GM04504 (cell line): Measurements from ENCODE around the gene ST8SIA6.

Source experiments
- DNase-seq: peaks from one replicate; pipeline ENCODE4 v3.0.0-alpha.2; 2012; ENCODE audit warnings: low read depth

Gene ST8SIA6

DNA sequence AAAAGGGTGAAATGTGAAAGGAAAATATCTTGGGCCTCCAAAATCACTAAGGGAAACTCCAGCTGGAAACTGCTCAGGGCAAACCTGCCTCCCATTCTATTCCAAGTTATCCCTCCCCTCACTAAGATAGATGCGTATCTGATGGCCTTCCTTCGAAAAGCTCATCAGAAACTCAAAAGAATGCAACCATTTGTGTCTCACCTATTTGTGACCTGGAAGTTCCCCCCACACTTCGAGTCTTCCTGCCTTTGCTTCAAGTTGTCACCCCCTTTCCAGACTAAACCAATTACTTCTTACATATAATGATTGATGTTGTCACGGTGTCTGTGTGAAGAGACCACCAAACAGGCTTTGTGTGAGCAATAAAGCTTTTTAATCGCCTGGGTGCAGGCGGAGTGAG, 69.3 kb downstream of the ST8SIA6 start:
- no peak for DNase-seq

GRCh38 chr10:17383801-17384555, 70.4 kb downstream of the ST8SIA6 start:
- DNase-seq = no peak

GRCh38 chr10:17381502-17382142, 72.8 kb downstream of the ST8SIA6 start:
- no peak for DNase-seq

DNA sequence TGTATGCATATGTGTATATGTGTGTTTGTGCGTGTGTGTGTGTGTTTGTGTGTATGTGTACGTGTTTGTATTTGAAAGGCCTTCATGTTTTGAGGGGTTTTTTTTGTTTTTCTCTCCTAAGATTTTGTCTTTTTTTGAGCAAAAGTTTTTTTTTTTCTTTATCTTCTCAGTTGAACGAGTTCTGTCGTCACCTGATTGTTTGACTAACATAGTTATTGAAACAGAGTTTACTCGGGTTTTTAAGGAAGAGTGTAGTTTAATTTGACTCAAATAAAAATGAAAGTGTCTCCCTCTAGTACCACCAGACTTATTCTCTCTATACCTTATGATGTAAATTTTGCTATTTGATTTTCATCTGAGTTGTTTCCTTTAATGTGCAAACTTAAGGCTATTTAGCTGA, 73.5 kb downstream of the ST8SIA6 start:
- DNase-seq = no peak

- no peak for DNase-seq
Measured at GRCh38 chr10:17380016-17380415, 74.4 kb downstream of the ST8SIA6 start.

GRCh38 chr10:17379151-17379690, 75.2 kb downstream of the ST8SIA6 start:
- DNase-seq = no peak

GRCh38 chr10:17375936-17376584, 78.3 kb downstream of the ST8SIA6 start:
- DNase-seq = no peak

- DNase-seq = no peak
Measured at GRCh38 chr10:17368708-17369272, 85.6 kb downstream of the ST8SIA6 start.

- no peak for DNase-seq
Measured at GRCh38 chr10:17366705-17367104, 87.7 kb downstream of the ST8SIA6 start.

GRCh38 chr10:17365402-17365801, 89.0 kb downstream of the ST8SIA6 start:
- DNase-seq = no peak

- no peak for DNase-seq
Measured at GRCh38 chr10:17358461-17358860, 95.9 kb downstream of the ST8SIA6 start.

GRCh38 chr10:17357781-17358180, 96.6 kb downstream of the ST8SIA6 start:
- no peak for DNase-seq

GRCh38 chr10:17356820-17357219, 97.6 kb downstream of the ST8SIA6 start:
- DNase-seq = no peak

DNA sequence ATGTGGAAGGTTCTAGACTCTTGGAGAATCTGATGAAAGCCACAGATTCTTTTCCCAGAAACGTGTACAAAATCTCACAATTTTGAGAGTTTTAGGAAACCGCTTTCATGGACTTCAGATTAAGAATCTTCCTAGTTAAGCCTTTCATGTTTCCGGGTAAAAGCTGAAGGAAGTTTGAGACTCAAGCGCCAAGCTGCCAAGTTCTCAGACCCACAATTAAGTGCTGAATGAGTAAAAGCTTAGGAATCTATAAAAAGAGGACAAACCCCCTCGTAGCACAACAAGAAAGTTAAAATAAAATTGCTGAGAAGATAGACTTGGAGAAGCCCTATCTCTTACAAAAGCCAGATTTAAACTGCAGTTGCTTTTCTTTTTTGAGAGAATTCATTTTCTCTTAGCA, 99.6 kb downstream of the ST8SIA6 start:
- DNase-seq = peak; percentile 8

- DNase-seq = no peak
Measured at GRCh38 chr10:17353568-17354300, 100.7 kb downstream of the ST8SIA6 start.

- no peak for DNase-seq
Measured at GRCh38 chr10:17352583-17352982, 101.8 kb downstream of the ST8SIA6 start.

DNA sequence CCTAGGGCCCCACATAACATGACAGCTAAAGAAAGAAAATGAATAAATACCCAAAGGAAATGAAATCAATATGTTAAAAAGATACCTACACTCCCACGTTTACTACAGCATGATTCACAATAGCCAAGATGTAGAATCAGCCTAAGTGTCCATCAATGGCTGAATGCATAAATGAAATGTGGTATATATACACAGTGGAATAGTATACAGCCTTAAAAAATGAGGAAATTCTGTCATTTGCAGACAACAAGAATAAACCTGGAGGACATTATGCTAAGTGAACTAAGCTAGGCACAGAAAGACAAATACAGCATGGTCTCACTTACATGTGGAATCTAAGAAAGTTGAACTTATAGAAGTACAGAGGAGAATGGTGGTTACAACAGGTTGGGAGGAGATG, 102.9 kb downstream of the ST8SIA6 start:
- DNase-seq = no peak

DNA sequence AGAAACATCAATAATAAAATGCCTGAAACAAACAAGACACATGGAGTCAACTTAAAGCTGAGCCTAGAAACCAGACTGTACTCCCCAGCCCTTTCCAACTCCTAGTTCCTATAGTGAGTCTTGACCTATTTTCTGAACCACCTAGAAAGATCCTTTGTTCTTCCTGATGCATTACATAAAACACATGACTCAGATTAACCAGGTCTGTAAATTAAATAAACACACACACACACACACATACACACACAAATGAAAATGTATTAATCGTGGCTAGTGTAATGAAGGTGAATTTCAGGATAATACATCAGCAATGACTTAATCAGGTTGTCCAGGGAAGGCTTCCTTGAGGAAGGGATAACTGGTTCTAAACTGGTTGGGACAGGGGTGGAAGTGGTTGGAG, 104.7 kb downstream of the ST8SIA6 start:
- no peak for DNase-seq

- DNase-seq = peak; percentile 80
Measured at GRCh38 chr10:17348501-17349349, 105.7 kb downstream of the ST8SIA6 start.

DNA sequence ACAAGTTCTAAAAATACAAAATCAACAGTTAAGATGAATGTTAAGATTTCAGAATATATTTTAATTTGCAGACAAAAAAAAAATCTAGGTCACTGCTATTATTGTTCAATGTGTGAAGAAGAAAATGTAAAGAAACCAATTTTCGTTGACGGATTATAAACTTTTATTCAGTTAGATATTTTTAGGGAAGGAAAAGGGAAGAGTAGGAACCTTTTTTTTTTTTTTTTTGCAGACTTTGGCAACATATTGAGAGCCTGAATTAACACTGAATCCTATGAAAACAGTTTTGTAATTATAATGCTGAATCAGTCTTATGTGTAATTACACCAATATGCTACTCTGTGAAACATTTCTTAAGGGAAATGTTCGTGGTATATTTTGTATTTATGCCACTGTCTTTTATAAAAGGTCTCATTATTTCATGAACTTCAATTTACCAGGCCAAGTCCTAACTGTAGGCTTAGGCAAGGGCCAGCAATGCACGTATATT, 106.3 kb downstream of the ST8SIA6 start:
- no peak for DNase-seq

- no peak for DNase-seq
Measured at GRCh38 chr10:17344206-17344605, 110.2 kb downstream of the ST8SIA6 start.
